Astrocyte (in vitro differentiated cells and primary cell): ENCODE results near the gene RPEL1. TPM values are rescaled to one million over a fixed set of nuclear protein-coding genes. Genes with fewer than 3 reads are reported as not detected.

Experiments
- DNase-seq: peaks from one replicate; pipeline ENCODE4 v3.0.0-alpha.2; 2010; ENCODE audit warnings: low read depth
- FAIRE-seq: peaks from 2 replicates; lab custom pipeline; 2011; peaks lifted over from hg19 to GRCh38; lab: Jason Lieb, UNC
- H2AFZ ChIP-seq: 2 replicates; pipeline ENCODE4 v1.6.0; 2012; ENCODE audit warnings: low read depth, low read length, inconsistent platforms
- H3K27ac ChIP-seq: 2 replicates; pipeline ENCODE4 v1.5.1; 2011; ENCODE audit warnings: low read depth, low read length, inconsistent platforms
- H3K27me3 ChIP-seq: 2 replicates; pipeline ENCODE4 v1.6.0; 2011; ENCODE audit warnings: low read length, inconsistent platforms; ENCODE audit not compliant: insufficient read depth
- H3K36me3 ChIP-seq: 2 replicates; pipeline ENCODE4 v1.5.1; 2011; ENCODE audit warnings: low read length, inconsistent platforms; ENCODE audit not compliant: insufficient read depth
- H3K4me1 ChIP-seq: 2 replicates; pipeline ENCODE4 v1.5.1; 2011; ENCODE audit warnings: low read length, inconsistent platforms; ENCODE audit not compliant: insufficient read depth
- H3K4me2 ChIP-seq: 2 replicates; pipeline ENCODE4 v1.6.0; 2012; ENCODE audit warnings: low read length, inconsistent platforms
- H3K4me3 ChIP-seq: 2 replicates; pipeline ENCODE4 v1.5.1; 2011; ENCODE audit warnings: low read depth, mild to moderate bottlenecking, low read length, inconsistent platforms; ENCODE audit not compliant: insufficient read depth
- H3K79me2 ChIP-seq: 2 replicates; pipeline ENCODE4 v1.6.0; 2012; ENCODE audit warnings: mild to moderate bottlenecking, low read length, inconsistent platforms; ENCODE audit not compliant: insufficient read depth
- H3K9ac ChIP-seq: 2 replicates; pipeline ENCODE4 v1.6.0; 2012; ENCODE audit warnings: mild to moderate bottlenecking, low read length, inconsistent platforms
- H3K9me3 ChIP-seq: 2 replicates; pipeline ENCODE4 v1.5.1; 2012; ENCODE audit warnings: low read depth, mild to moderate bottlenecking, low read length, inconsistent platforms; ENCODE audit not compliant: insufficient read depth
- H4K20me1 ChIP-seq: 2 replicates; pipeline ENCODE4 v1.6.0; 2012; ENCODE audit warnings: low read length, inconsistent platforms; ENCODE audit not compliant: insufficient read depth
- H3K27ac Mint-ChIP-seq: one replicate; pipeline ENCODE4 v1.8.0; 2021; ENCODE audit warnings: mild to moderate bottlenecking, mixed read lengths; ENCODE audit not compliant: unreplicated experiment
- H3K27me3 Mint-ChIP-seq: one replicate; pipeline ENCODE4 v1.8.0; 2021; ENCODE audit warnings: low read depth, mixed read lengths; ENCODE audit not compliant: unreplicated experiment
- H3K36me3 Mint-ChIP-seq: one replicate; pipeline ENCODE4 v1.8.0; 2021; ENCODE audit warnings: low read depth, mixed read lengths; ENCODE audit not compliant: unreplicated experiment
- H3K4me1 Mint-ChIP-seq: one replicate; pipeline ENCODE4 v1.8.0; 2021; ENCODE audit warnings: low read depth, mixed read lengths; ENCODE audit not compliant: unreplicated experiment
- H3K4me3 Mint-ChIP-seq: one replicate; pipeline ENCODE4 v1.8.0; 2021; ENCODE audit warnings: mild to moderate bottlenecking, moderate library complexity, mixed read lengths; ENCODE audit not compliant: unreplicated experiment
- H3K9me3 Mint-ChIP-seq: one replicate; pipeline ENCODE4 v1.8.0; 2021; ENCODE audit warnings: mild to moderate bottlenecking, mixed read lengths; ENCODE audit not compliant: unreplicated experiment
- EZH2 ChIP-seq: IDR thresholded peaks from 2 replicates; pipeline ENCODE4 v1.6.1; 2012; ENCODE audit warnings: mild to moderate bottlenecking, low read length, inconsistent platforms; ENCODE audit not compliant: insufficient read depth
- total RNA-seq: library from RNA; stranded (reverse); gene quantifications from 2 replicates; pipeline ENCODE4 v1.2.1, GENCODE V29; 2021
- TF ChIP-seq, protein P1 (sequence below): IDR thresholded peaks from 2 replicates; pipeline ENCODE4 v1.5.1; 2011; ENCODE audit warnings: low read depth, mild to moderate bottlenecking, inconsistent platforms, low read length, moderate library complexity; ENCODE audit not compliant: insufficient read depth

RPEL1 gene
- total RNA-seq, 1 donor from 2014 or later, result not detected

DNA sequence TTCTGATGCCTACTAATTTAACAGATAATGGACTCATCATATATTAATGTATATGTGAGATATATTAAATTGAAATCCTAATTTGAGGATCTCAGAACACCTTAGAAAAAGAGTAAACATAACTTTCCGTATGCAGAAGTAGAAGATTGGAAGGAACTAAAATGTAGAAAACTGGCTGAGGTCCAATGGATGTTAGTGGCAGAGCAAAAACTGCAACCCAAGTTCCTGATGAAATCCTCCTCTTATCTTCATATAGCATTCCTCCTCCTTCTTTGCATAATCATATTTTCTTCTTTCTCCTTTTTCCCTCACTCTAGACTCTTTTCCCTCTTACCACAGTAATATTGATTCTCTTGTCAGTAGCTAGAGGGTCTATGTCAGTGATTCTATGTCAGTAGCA lies 37.3 kb downstream of the RPEL1 start:
- H3K27me3 ChIP-seq, result peaks cover 29% of the 10 kb centered on the region
- H3K36me3 Mint-ChIP-seq, result no peaks in the 10 kb centered on the region
- H3K79me2 ChIP-seq, result no peaks in the 10 kb centered on the region
- no peak overlapping the region for H3K9ac ChIP-seq
- no peak overlapping the region for H3K27ac Mint-ChIP-seq
- H4K20me1 ChIP-seq, result peaks cover 14% of the 10 kb centered on the region
- H3K9me3 ChIP-seq, result no peaks in the 10 kb centered on the region
- H3K9me3 Mint-ChIP-seq, result peaks cover 5% of the 10 kb centered on the region
- peaks cover 3% of the 10 kb centered on the region for H3K4me1 Mint-ChIP-seq
- TF ChIP-seq, protein P1, sequence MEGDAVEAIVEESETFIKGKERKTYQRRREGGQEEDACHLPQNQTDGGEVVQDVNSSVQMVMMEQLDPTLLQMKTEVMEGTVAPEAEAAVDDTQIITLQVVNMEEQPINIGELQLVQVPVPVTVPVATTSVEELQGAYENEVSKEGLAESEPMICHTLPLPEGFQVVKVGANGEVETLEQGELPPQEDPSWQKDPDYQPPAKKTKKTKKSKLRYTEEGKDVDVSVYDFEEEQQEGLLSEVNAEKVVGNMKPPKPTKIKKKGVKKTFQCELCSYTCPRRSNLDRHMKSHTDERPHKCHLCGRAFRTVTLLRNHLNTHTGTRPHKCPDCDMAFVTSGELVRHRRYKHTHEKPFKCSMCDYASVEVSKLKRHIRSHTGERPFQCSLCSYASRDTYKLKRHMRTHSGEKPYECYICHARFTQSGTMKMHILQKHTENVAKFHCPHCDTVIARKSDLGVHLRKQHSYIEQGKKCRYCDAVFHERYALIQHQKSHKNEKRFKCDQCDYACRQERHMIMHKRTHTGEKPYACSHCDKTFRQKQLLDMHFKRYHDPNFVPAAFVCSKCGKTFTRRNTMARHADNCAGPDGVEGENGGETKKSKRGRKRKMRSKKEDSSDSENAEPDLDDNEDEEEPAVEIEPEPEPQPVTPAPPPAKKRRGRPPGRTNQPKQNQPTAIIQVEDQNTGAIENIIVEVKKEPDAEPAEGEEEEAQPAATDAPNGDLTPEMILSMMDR, result no peak
- no peak for TF ChIP-seq EZH2
- H3K4me3 Mint-ChIP-seq, result no peak overlapping the region
- H3K36me3 ChIP-seq, result no peaks in the 10 kb centered on the region
- no peak overlapping the region for H2AFZ ChIP-seq
- H3K27ac ChIP-seq, result no peak overlapping the region
- DNase-seq, result no peak
- peaks cover 23% of the 10 kb centered on the region for H3K27me3 Mint-ChIP-seq
- no peak overlapping the region for H3K4me3 ChIP-seq
- no peak overlapping the region for H3K4me2 ChIP-seq
- no peak for FAIRE-seq
- no peaks in the 10 kb centered on the region for H3K4me1 ChIP-seq

- peaks cover 2% of the 10 kb centered on the region for H4K20me1 ChIP-seq
- TF ChIP-seq, protein P1, result no peak
- no peak for TF ChIP-seq EZH2
- FAIRE-seq (no peak), DNase-seq (no peak)
- no peaks in the 10 kb centered on the region for H3K36me3 ChIP-seq
- Mint-ChIP-seq H3K4me3 (no peak overlapping the region), H3K36me3 (peaks cover 2% of the 10 kb centered on the region), H3K4me1 (no peaks in the 10 kb centered on the region), H3K9me3 (no peaks in the 10 kb centered on the region), H3K27ac (no peak overlapping the region), H3K27me3 (peaks cover 17% of the 10 kb centered on the region)
- no peak overlapping the region for H2AFZ ChIP-seq
- H3K9me3 ChIP-seq, result no peaks in the 10 kb centered on the region
- H3K4me1 ChIP-seq, result no peaks in the 10 kb centered on the region
- H3K79me2 ChIP-seq, result no peaks in the 10 kb centered on the region
- no peak overlapping the region for H3K9ac ChIP-seq
- no peak overlapping the region for H3K4me2 ChIP-seq
- peaks cover 18% of the 10 kb centered on the region for H3K27me3 ChIP-seq
- no peak overlapping the region for H3K4me3 ChIP-seq
- H3K27ac ChIP-seq, result no peak overlapping the region
Observed at GRCh38 chr10:103284170-103284569, 38.5 kb downstream of the RPEL1 start.

- no peak overlapping the region for H2AFZ ChIP-seq
- H3K4me3 Mint-ChIP-seq, result no peak overlapping the region
Observed at GRCh38 chr10:103287992-103288391, 42.3 kb downstream of the RPEL1 start.

More at GRCh38 chr10:103287992-103288391, 42.3 kb downstream of the RPEL1 start:
- H3K79me2 ChIP-seq, result no peaks in the 10 kb centered on the region
- H3K27ac ChIP-seq, result no peak overlapping the region
- FAIRE-seq (no peak), DNase-seq (no peak)
- H3K36me3 Mint-ChIP-seq, result peaks cover 2% of the 10 kb centered on the region
- H3K27me3 Mint-ChIP-seq, result peaks cover 9% of the 10 kb centered on the region
- no peak overlapping the region for H3K9ac ChIP-seq
- H3K27me3 ChIP-seq, result peaks cover 3% of the 10 kb centered on the region
- H4K20me1 ChIP-seq, result no peaks in the 10 kb centered on the region
- H3K27ac Mint-ChIP-seq, result no peak overlapping the region
- no peak overlapping the region for H3K4me2 ChIP-seq
- H3K36me3 ChIP-seq, result no peaks in the 10 kb centered on the region
- TF ChIP-seq, protein P1, result no peak
- TF ChIP-seq EZH2, result no peak
- H3K4me1 Mint-ChIP-seq, result no peaks in the 10 kb centered on the region
- H3K4me1 ChIP-seq, result no peaks in the 10 kb centered on the region
- H3K4me3 ChIP-seq, result no peak overlapping the region
- H3K9me3 Mint-ChIP-seq, result no peaks in the 10 kb centered on the region
- H3K9me3 ChIP-seq, result no peaks in the 10 kb centered on the region
